ENCODE data around the gene MIPEP.

GRCh38 chr13:23866420-23867026 lies 22.7 kb downstream of the MIPEP start:
- TF ChIP-seq, protein P1, sequence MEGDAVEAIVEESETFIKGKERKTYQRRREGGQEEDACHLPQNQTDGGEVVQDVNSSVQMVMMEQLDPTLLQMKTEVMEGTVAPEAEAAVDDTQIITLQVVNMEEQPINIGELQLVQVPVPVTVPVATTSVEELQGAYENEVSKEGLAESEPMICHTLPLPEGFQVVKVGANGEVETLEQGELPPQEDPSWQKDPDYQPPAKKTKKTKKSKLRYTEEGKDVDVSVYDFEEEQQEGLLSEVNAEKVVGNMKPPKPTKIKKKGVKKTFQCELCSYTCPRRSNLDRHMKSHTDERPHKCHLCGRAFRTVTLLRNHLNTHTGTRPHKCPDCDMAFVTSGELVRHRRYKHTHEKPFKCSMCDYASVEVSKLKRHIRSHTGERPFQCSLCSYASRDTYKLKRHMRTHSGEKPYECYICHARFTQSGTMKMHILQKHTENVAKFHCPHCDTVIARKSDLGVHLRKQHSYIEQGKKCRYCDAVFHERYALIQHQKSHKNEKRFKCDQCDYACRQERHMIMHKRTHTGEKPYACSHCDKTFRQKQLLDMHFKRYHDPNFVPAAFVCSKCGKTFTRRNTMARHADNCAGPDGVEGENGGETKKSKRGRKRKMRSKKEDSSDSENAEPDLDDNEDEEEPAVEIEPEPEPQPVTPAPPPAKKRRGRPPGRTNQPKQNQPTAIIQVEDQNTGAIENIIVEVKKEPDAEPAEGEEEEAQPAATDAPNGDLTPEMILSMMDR (IDR thresholded peaks at IDR 0.05; ENCODE audit: insufficient read depth, low read length), result no peak
- TF ChIP-seq POLR2AphosphoS5 (IDR thresholded peaks at IDR 0.05; ENCODE audit: low read depth) (no peak), SPI1 (IDR thresholded peaks at IDR 0.05; ENCODE audit: borderline replicate concordance, low read depth) (no peak), GABPA (IDR thresholded peaks at IDR 0.05; ENCODE audit: low read depth) (no peak)
- TF ChIP-seq, protein P2, sequence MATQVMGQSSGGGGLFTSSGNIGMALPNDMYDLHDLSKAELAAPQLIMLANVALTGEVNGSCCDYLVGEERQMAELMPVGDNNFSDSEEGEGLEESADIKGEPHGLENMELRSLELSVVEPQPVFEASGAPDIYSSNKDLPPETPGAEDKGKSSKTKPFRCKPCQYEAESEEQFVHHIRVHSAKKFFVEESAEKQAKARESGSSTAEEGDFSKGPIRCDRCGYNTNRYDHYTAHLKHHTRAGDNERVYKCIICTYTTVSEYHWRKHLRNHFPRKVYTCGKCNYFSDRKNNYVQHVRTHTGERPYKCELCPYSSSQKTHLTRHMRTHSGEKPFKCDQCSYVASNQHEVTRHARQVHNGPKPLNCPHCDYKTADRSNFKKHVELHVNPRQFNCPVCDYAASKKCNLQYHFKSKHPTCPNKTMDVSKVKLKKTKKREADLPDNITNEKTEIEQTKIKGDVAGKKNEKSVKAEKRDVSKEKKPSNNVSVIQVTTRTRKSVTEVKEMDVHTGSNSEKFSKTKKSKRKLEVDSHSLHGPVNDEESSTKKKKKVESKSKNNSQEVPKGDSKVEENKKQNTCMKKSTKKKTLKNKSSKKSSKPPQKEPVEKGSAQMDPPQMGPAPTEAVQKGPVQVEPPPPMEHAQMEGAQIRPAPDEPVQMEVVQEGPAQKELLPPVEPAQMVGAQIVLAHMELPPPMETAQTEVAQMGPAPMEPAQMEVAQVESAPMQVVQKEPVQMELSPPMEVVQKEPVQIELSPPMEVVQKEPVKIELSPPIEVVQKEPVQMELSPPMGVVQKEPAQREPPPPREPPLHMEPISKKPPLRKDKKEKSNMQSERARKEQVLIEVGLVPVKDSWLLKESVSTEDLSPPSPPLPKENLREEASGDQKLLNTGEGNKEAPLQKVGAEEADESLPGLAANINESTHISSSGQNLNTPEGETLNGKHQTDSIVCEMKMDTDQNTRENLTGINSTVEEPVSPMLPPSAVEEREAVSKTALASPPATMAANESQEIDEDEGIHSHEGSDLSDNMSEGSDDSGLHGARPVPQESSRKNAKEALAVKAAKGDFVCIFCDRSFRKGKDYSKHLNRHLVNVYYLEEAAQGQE (IDR thresholded peaks at IDR 0.05; ENCODE audit: insufficient replicate concordance, low read depth), result no peak

All from HL-60 (cell line).